GM12864 (cell line): Measurements from ENCODE around the gene PNLIPRP2.

ENCODE experiments used
- DNase-seq: peaks from one replicate; pipeline ENCODE4 v3.0.0-alpha.2; 2011; ENCODE audit warnings: low read depth
- H3K4me3 ChIP-seq: 2 replicates; pipeline ENCODE4 v1.5.1; 2011; ENCODE audit warnings: mild to moderate bottlenecking, low read depth, low read length, control low read depth
- CTCF ChIP-seq: IDR thresholded peaks from 2 replicates; pipeline ENCODE4 v1.5.1; 2011; ENCODE audit warnings: low read depth, mild to moderate bottlenecking, moderate library complexity, low read length, control low read depth, inconsistent platforms; ENCODE audit errors: missing control alignments

PNLIPRP2 gene

GRCh38 chr10:116593139-116593740 lies 27.5 kb upstream of the PNLIPRP2 start:
- DNase-seq: no peak
- no peak overlapping the region for H3K4me3 ChIP-seq
- TF ChIP-seq CTCF: no peak

GRCh38 chr10:116594525-116595035 lies 26.2 kb upstream of the PNLIPRP2 start:
- DNase-seq: no peak
- H3K4me3 ChIP-seq: no peak overlapping the region
- TF ChIP-seq CTCF: no peak

- no peak for TF ChIP-seq CTCF
- H3K4me3 ChIP-seq: no peak overlapping the region
- DNase-seq: no peak
Observed at GRCh38 chr10:116596062-116596461, 24.7 kb upstream of the PNLIPRP2 start.

- TF ChIP-seq CTCF: no peak
- H3K4me3 ChIP-seq: no peak overlapping the region
- DNase-seq: no peak
Observed at GRCh38 chr10:116597543-116597942, 23.2 kb upstream of the PNLIPRP2 start.

GRCh38 chr10:116598329-116598728 lies 22.4 kb upstream of the PNLIPRP2 start:
- no peak overlapping the region for H3K4me3 ChIP-seq
- TF ChIP-seq CTCF: no peak
- DNase-seq: no peak

GRCh38 chr10:116599991-116600390 lies 20.8 kb upstream of the PNLIPRP2 start:
- TF ChIP-seq CTCF: no peak
- DNase-seq: no peak
- H3K4me3 ChIP-seq: no peak overlapping the region
